H1 (cell line): ENCODE measurements around the gene STAM. TPM values are rescaled to one million over a fixed set of nuclear protein-coding genes. Genes with fewer than 3 reads are reported as not detected.

Experiments
- CTCF ChIA-PET: fragments of 300-600 bp; sonication (Branson Sonifier 250); formaldehyde crosslinking; loops from one replicate; lab custom pipeline; 2021; ENCODE audit not compliant: partially characterized antibody; lab: Charles Lee
- POLR2A ChIA-PET: fragments of 300-600 bp; sonication (Branson Sonifier 250); formaldehyde crosslinking; loops from one replicate; lab custom pipeline; 2021; ENCODE audit warnings: inconsistent platforms; ENCODE audit not compliant: partially characterized antibody; lab: Charles Lee
- DNase-seq, 2 experiments: peaks; one replicate each; pipeline versions ENCODE4 v3.0.0 to v3.0.0-alpha.2; 2010 to 2022; ENCODE audit warnings: low spot score in 2 of 2, low read depth in 1 of 2, mixed read lengths in 1 of 2
- FAIRE-seq: peaks from 2 replicates; lab custom pipeline; 2011; peaks lifted over from hg19 to GRCh38; lab: Jason Lieb, UNC
- H2AFZ ChIP-seq: 2 replicates; pipeline ENCODE4 v1.8.1; 2012; ENCODE audit warnings: low read length, inconsistent platforms
- H2AK5ac ChIP-seq: 2 replicates; pipeline ENCODE4 v1.6.1; 2013; ENCODE audit warnings: low read depth, low read length
- H2BK120ac ChIP-seq: replicated peaks from 2 replicates; pipeline ENCODE3; 2013; ENCODE audit warnings: low read depth, low read length, inconsistent platforms
- H2BK12ac ChIP-seq: 2 replicates; pipeline ENCODE4 v1.6.1; 2013; ENCODE audit warnings: low read depth, low read length
- H2BK15ac ChIP-seq: 2 replicates; pipeline ENCODE4 v1.6.1; 2013; ENCODE audit warnings: low read length
- H2BK20ac ChIP-seq: 2 replicates; pipeline ENCODE4 v1.6.1; 2013; ENCODE audit warnings: low read length
- H2BK5ac ChIP-seq: 2 replicates; pipeline ENCODE4 v1.6.1; 2013; ENCODE audit warnings: low read depth, low read length
- H3K14ac ChIP-seq: 2 replicates; pipeline ENCODE4 v1.6.1; 2013; ENCODE audit warnings: inconsistent platforms; ENCODE audit not compliant: insufficient read length
- H3K18ac ChIP-seq: 2 replicates; pipeline ENCODE4 v1.6.1; 2013; ENCODE audit warnings: low read length; ENCODE audit errors: extremely low read depth
- H3K23ac ChIP-seq: 2 replicates; pipeline ENCODE4 v1.6.1; 2013; ENCODE audit warnings: inconsistent platforms; ENCODE audit not compliant: insufficient read length
- H3K23me2 ChIP-seq: 2 replicates; pipeline ENCODE4 v1.6.1; 2013; ENCODE audit warnings: low read depth, low read length
- H3K27ac ChIP-seq: 2 replicates; pipeline ENCODE4 v1.6.1; 2011; ENCODE audit warnings: low read depth, low read length, inconsistent platforms
- H3K27me3 ChIP-seq, 4 experiments: replicated peaks in 1 of 4; 1 replicate in 1 of 4; 2 replicates in 3 of 4; pipeline versions ENCODE4 v1.6.1 to v1.8.1; 2011 to 2013; ENCODE audit warnings: low read length in 3 of 4, mild to moderate bottlenecking in 3 of 4, inconsistent platforms in 2 of 4, mixed read lengths in 2 of 4, moderate library complexity in 1 of 4; ENCODE audit not compliant: control insufficient read depth in 3 of 4, insufficient read depth in 3 of 4; ENCODE audit errors: extremely low read depth in 1 of 4
- H3K36me3 ChIP-seq, 4 experiments: 2 replicates each; pipeline versions ENCODE4 v1.6.1 to v1.8.1; 2011 to 2013; ENCODE audit warnings: mild to moderate bottlenecking in 4 of 4, low read length in 3 of 4, moderate library complexity in 2 of 4, control low read depth in 1 of 4, inconsistent platforms in 1 of 4; ENCODE audit not compliant: insufficient read depth in 4 of 4, control insufficient read depth in 2 of 4
- H3K4ac ChIP-seq: replicated peaks from 2 replicates; pipeline ENCODE3; 2013; ENCODE audit warnings: low read length, low read depth, mixed read lengths, inconsistent platforms; ENCODE audit not compliant: insufficient read length
- H3K4me1 ChIP-seq, 4 experiments: replicated peaks in 1 of 4; 1 replicate in 1 of 4; 2 replicates in 3 of 4; pipeline versions ENCODE4 v1.6.1 to v1.8.1; 2011 to 2013; ENCODE audit warnings: low read length in 3 of 4, inconsistent platforms in 2 of 4, mixed read lengths in 1 of 4; ENCODE audit not compliant: insufficient read depth in 4 of 4, control insufficient read depth in 3 of 4
- H3K4me2 ChIP-seq, 2 experiments: 2 replicates each; pipeline versions ENCODE4 v1.6.1 to v1.8.1; 2011 to 2013; ENCODE audit warnings: low read depth in 2 of 2, low read length in 2 of 2, control low read depth in 1 of 2, inconsistent platforms in 1 of 2, mild to moderate bottlenecking in 1 of 2; ENCODE audit not compliant: insufficient read depth in 1 of 2
- H3K4me3 ChIP-seq, 4 experiments: fragments of 200-600, 300-600 bp in 1 of 4; sonication (generic), shearing (Covaris generic), sonication (Bioruptor Twin) in 1 of 4; 2 replicates each; pipeline versions ENCODE4 v1.5.1 to v1.8.1; 2011 to 2016; ENCODE audit warnings: low read length in 4 of 4, low read depth in 3 of 4, control low read depth in 2 of 4, inconsistent platforms in 2 of 4, mild to moderate bottlenecking in 2 of 4, mixed read lengths in 1 of 4, moderate library complexity in 1 of 4; ENCODE audit not compliant: insufficient read depth in 2 of 4; ENCODE audit errors: extremely low read depth in 1 of 4
- H3K56ac ChIP-seq: replicated peaks from 2 replicates; pipeline ENCODE3; 2013; ENCODE audit warnings: low read depth, mild to moderate bottlenecking, mixed read lengths, low read length, inconsistent platforms; ENCODE audit not compliant: insufficient read length
- H3K79me1 ChIP-seq: 2 replicates; pipeline ENCODE4 v1.6.1; 2013; ENCODE audit warnings: low read depth, low read length, control low read depth
- H3K79me2 ChIP-seq, 2 experiments: 2 replicates each; pipeline versions ENCODE4 v1.6.1 to v1.8.1; 2012 to 2013; ENCODE audit warnings: low read length in 2 of 2, mild to moderate bottlenecking in 2 of 2, inconsistent platforms in 1 of 2; ENCODE audit not compliant: insufficient read depth in 2 of 2, control insufficient read depth in 1 of 2
- H3K9ac ChIP-seq, 4 experiments: replicated peaks in 1 of 4; 1 replicate in 1 of 4; 2 replicates in 3 of 4; pipeline versions ENCODE4 v1.6.1 to v1.8.1; 2011 to 2013; ENCODE audit warnings: low read depth in 3 of 4, low read length in 3 of 4, control low read depth in 2 of 4, mild to moderate bottlenecking in 2 of 4, moderate library complexity in 2 of 4, inconsistent platforms in 1 of 4; ENCODE audit errors: extremely low read depth in 1 of 4
- H3K9me3 ChIP-seq, 2 experiments: 2 replicates each; pipeline versions ENCODE4 v1.6.1 to v1.8.1; 2012 to 2013; ENCODE audit warnings: mild to moderate bottlenecking in 2 of 2, moderate library complexity in 2 of 2, control low read depth in 1 of 2, inconsistent platforms in 1 of 2, low read depth in 1 of 2, low read length in 1 of 2, mixed read lengths in 1 of 2; ENCODE audit not compliant: insufficient read depth in 2 of 2
- H4K20me1 ChIP-seq, 2 experiments: replicated peaks in 1 of 2; 2 replicates each; pipeline versions ENCODE3 to v1.8.1; 2011 to 2013; ENCODE audit warnings: inconsistent platforms in 2 of 2, low read length in 2 of 2, mild to moderate bottlenecking in 1 of 2; ENCODE audit not compliant: insufficient read depth in 2 of 2, control insufficient read depth in 1 of 2
- H4K5ac ChIP-seq: 2 replicates; pipeline ENCODE4 v1.6.1; 2013; ENCODE audit warnings: low read length, low read depth, mixed read lengths, inconsistent platforms; ENCODE audit not compliant: insufficient read length
- H4K8ac ChIP-seq: 2 replicates; pipeline ENCODE4 v1.8.0; 2013; ENCODE audit warnings: mild to moderate bottlenecking, moderate library complexity, low read length, inconsistent platforms; ENCODE audit not compliant: insufficient read depth; ENCODE audit errors: extremely low read depth
- H4K91ac ChIP-seq: replicated peaks from 2 replicates; pipeline ENCODE3; 2013; ENCODE audit warnings: low read length, mixed read lengths, inconsistent platforms; ENCODE audit not compliant: insufficient read length
- ATF3 ChIP-seq: IDR thresholded peaks from 2 replicates; pipeline ENCODE4 v1.6.1; 2011; ENCODE audit warnings: low read depth, mild to moderate bottlenecking, low read length; ENCODE audit not compliant: insufficient read depth
- JUND ChIP-seq: IDR thresholded peaks from 2 replicates; pipeline ENCODE4 v1.6.1; 2011; ENCODE audit warnings: mild to moderate bottlenecking, improper control_type of control experiment, low read length
- MAX ChIP-seq: IDR thresholded peaks from 2 replicates; pipeline ENCODE4 v1.6.1; 2012; ENCODE audit warnings: inconsistent platforms
- POU5F1 ChIP-seq: IDR thresholded peaks from 2 replicates; pipeline ENCODE4 v1.6.1; 2011; ENCODE audit warnings: low read depth, mild to moderate bottlenecking, low read length, moderate library complexity
- RAD21 ChIP-seq, 2 experiments: IDR thresholded peaks in 1 of 2; conservative IDR thresholded peaks in 1 of 2; 2 replicates each; pipeline ENCODE4 v1.6.1; 2011; ENCODE audit warnings: low read depth in 2 of 2, low read length in 2 of 2, improper control_type of control experiment in 1 of 2, inconsistent platforms in 1 of 2, mild to moderate bottlenecking in 1 of 2, moderate library complexity in 1 of 2
- RNF2 ChIP-seq: fragments of 200-900, 300-1000 bp; sonication (generic); IDR thresholded peaks from 2 replicates; pipeline ENCODE4 v1.7.1; 2016; ENCODE audit warnings: borderline replicate concordance, low read depth, mild to moderate bottlenecking, antibody characterized with exemption, low read length; ENCODE audit not compliant: poor library complexity, severe bottlenecking; ENCODE audit errors: missing control alignments
- SIN3A ChIP-seq, 2 experiments: IDR thresholded peaks in 1 of 2; conservative IDR thresholded peaks in 1 of 2; 2 replicates each; pipeline ENCODE4 v1.6.1; 2011 to 2012; ENCODE audit warnings: low read length in 2 of 2, improper control_type of control experiment in 1 of 2, low read depth in 1 of 2, mild to moderate bottlenecking in 1 of 2
- SIX5 ChIP-seq: IDR thresholded peaks from 2 replicates; pipeline ENCODE4 v1.6.1; 2011; ENCODE audit warnings: mild to moderate bottlenecking, low read depth, low read length
- SP4 ChIP-seq: IDR thresholded peaks from 2 replicates; pipeline ENCODE4 v1.6.1; 2012; ENCODE audit warnings: low read length, inconsistent platforms
- TAF1 ChIP-seq: IDR thresholded peaks from 2 replicates; pipeline ENCODE4 v1.6.1; 2011; ENCODE audit warnings: mild to moderate bottlenecking, low read depth, low read length
- YY1 ChIP-seq: IDR thresholded peaks from 2 replicates; pipeline ENCODE4 v1.6.1; 2011; ENCODE audit warnings: low read depth, mild to moderate bottlenecking, low read length
- WGBS, 2 experiments: shearing (Covaris generic) in 1 of 2; methylation state at CpG; one replicate each; pipeline versions ENCODE4 v1.1.6 to v1.1.7; 2013 to 2015; ENCODE audit warnings: low lambda C conversion rate in 2 of 2, mixed read lengths in 2 of 2, inconsistent platforms in 1 of 2, low coverage in 1 of 2, missing lambda C conversion rate in 1 of 2; ENCODE audit not compliant: insufficient replicate concordance in 2 of 2, insufficient coverage in 1 of 2, insufficient read length in 1 of 2; ENCODE audit errors: extremely low coverage in 1 of 2, missing lambda C conversion rate in 1 of 2; 5-methylcytosine and 5-hydroxymethylcytosine counted together
- polyA plus RNA-seq, 7 experiments: library from polyadenylated mRNA; depleted of rRNA in 3 of 7; stranded (reverse) in 5 of 7; unstranded in 2 of 7; fragments of >200 nt in 5 of 7; fragments of 200-250 nt in 2 of 7; gene quantifications; 1 replicate in 5 of 7; 2 replicates in 1 of 7; 4 replicates in 1 of 7; pipeline versions ENCODE4 v1.2.1 to v1.2.3, GENCODE V29; 2011 to 2013; ENCODE audit warnings: missing spikeins in 2 of 7, mixed read lengths in 2 of 7
- total RNA-seq: library from RNA; stranded (reverse); fragmentation: NEBNext Ultra II Directional; extraction: Animal tissue kit (Norgen Biotek cat#: 25700); gene quantifications from 2 replicates; pipeline ENCODE4 v1.2.1, GENCODE V29; 2021

Gene STAM
- total and polyA plus RNA-seq, 2 of the 8 experiments (the other 6 are each of a cell fraction or from before 2014, with no cell fraction given) = 22.0 to 27.8 TPM

- no peak overlapping the region for H3K4me2 ChIP-seq
- H3K4me1 ChIP-seq = no peaks in the 10 kb centered on the region
- no peak overlapping the region for H2BK20ac ChIP-seq
- H4K8ac ChIP-seq = no peak overlapping the region
- no peaks in the 10 kb centered on the region for H3K23me2 ChIP-seq
- no peak overlapping the region for H3K23ac ChIP-seq
- no peak overlapping the region for H2AFZ ChIP-seq
- ChIA-PET POLR2A (interaction anchor here (1.3 kb wide), 1 partner anchor 9 kb away, joined by 4 read pairs; no protein-coding TSS in a partner anchor), CTCF (no interaction called here)
- H3K79me2 ChIP-seq = no peaks in the 10 kb centered on the region
- no peak overlapping the region for H3K4me3 ChIP-seq
- H3K27me3 ChIP-seq = no peaks in the 10 kb centered on the region
- no peaks in the 10 kb centered on the region for H3K79me1 ChIP-seq
- no peak overlapping the region for H3K14ac ChIP-seq
- H2BK120ac ChIP-seq = no peak overlapping the region
- no peak overlapping the region for H3K27ac ChIP-seq
- WGBS, 2 experiments = 83% methylated on average over 1 of the region's 1 CpG; no CpG with 5 or more reads in 1 of the 2 experiments
- peaks cover 0 to 4% of the 10 kb centered on the region in 2 experiments; a peak in 1 of 4 replicates for H3K9me3 ChIP-seq
- no peak overlapping the region for H2BK5ac ChIP-seq
- no peak overlapping the region for H3K18ac ChIP-seq
- no peak overlapping the region for H2AK5ac ChIP-seq
- H3K56ac ChIP-seq = no peak overlapping the region
- no peak for DNase-seq
- H3K36me3 ChIP-seq = no peaks in the 10 kb centered on the region
- no peak overlapping the region for H2BK12ac ChIP-seq
- H4K91ac ChIP-seq = no peak overlapping the region
- no peak overlapping the region for H3K4ac ChIP-seq
- H2BK15ac ChIP-seq = no peak overlapping the region
- no peak overlapping the region for H3K9ac ChIP-seq
- no peak overlapping the region for H4K5ac ChIP-seq
- FAIRE-seq = no peak
- no peaks in the 10 kb centered on the region for H4K20me1 ChIP-seq
- TF ChIP-seq JUND = no peak
- TF ChIP-seq TAF1 = no peak
- TF ChIP-seq SIN3A (conservative IDR thresholded peaks at IDR 0.05 in 1 of 2, IDR thresholded peaks at IDR 0.05 in 1 of 2; ENCODE audit: low read depth in 1 of 2, low read length in 2 of 2) = no peak
- no peak for TF ChIP-seq SIX5
- TF ChIP-seq RAD21 (IDR thresholded peaks at IDR 0.05 in 1 of 2, conservative IDR thresholded peaks at IDR 0.05 in 1 of 2; ENCODE audit: low read depth in 2 of 2, low read length in 2 of 2) = no peak
- no peak for TF ChIP-seq ATF3
- TF ChIP-seq RNF2 = no peak
- TF ChIP-seq YY1 = no peak
- no peak for TF ChIP-seq SP4
- no peak for TF ChIP-seq MAX
- TF ChIP-seq POU5F1 = no peak
These were observed 17.3 kb upstream of the STAM start for GRCh38 chr10:17626656-17627055.
